ENCODE measurements around the gene TMEM151A. TPM values are rescaled to one million over a fixed set of nuclear protein-coding genes. Genes with fewer than 3 reads are reported as not detected.
A peak's percentile ranks its signal among the peaks of the same experiment; 100 is the strongest.
"Not testable (repeated sequence)": the region's sequence is repeated elsewhere in the genome, so short reads cannot be mapped to it uniquely, and the experiment has no call there.

Gene TMEM151A
- total RNA-seq, 2 donors from 2014 or later, result 0.10 TPM; not detected in 1

- Mint-ChIP-seq H3K27ac (peak overlapping the region; percentile 52), H3K4me3 (peak overlapping the region; percentile 63 to 75), H3K4me1 (ENCODE audit: low read depth) (peaks cover 53% of the 10 kb centered on the region), H3K9me3 (peaks cover 0 to 2% of the 10 kb centered on the region in 2 donors), H3K27me3 (ENCODE audit: low read depth) (no peaks in the 10 kb centered on the region), H3K36me3 (ENCODE audit: insufficient read depth in 2 of 2) (peaks cover 0 to 2% of the 10 kb centered on the region in 2 donors)
- peak; percentile 60 to 66 for DNase-seq
- peak; percentile 75 to 78 for ATAC-seq (replicated peaks in 1 of 2)
These were observed 26.3 kb downstream of the TMEM151A start for GRCh38 chr11:66317723-66318599.

GRCh38 chr11:66318600-66318970 is 26.9 kb downstream of the TMEM151A start:
- no peaks in the 10 kb centered on the region for H3K27me3 Mint-ChIP-seq (ENCODE audit: low read depth)
- H3K9me3 Mint-ChIP-seq, result peaks cover 0 to 2% of the 10 kb centered on the region in 2 donors
- peak overlapping the region; percentile 4 to 75 for H3K4me3 Mint-ChIP-seq
- H3K36me3 Mint-ChIP-seq (ENCODE audit: insufficient read depth in 2 of 2), result peaks cover 0 to 2% of the 10 kb centered on the region in 2 donors
- H3K27ac Mint-ChIP-seq, result peak overlapping the region; percentile 7
- ATAC-seq (replicated peaks in 1 of 2) (no peak), DNase-seq (no peak)
- H3K4me1 Mint-ChIP-seq (ENCODE audit: low read depth), result peaks cover 51% of the 10 kb centered on the region

GRCh38 chr11:66320289-66320688 is 28.6 kb downstream of the TMEM151A start:
- not testable (repeated sequence) for H3K4me3 Mint-ChIP-seq; ATAC-seq (replicated peaks in 1 of 2); H3K27ac Mint-ChIP-seq; H3K9me3 Mint-ChIP-seq; H3K27me3 Mint-ChIP-seq (ENCODE audit: low read depth); H3K36me3 Mint-ChIP-seq (ENCODE audit: insufficient read depth in 2 of 2); DNase-seq
- H3K4me1 Mint-ChIP-seq (ENCODE audit: low read depth), result peaks cover 44% of the 10 kb centered on the region

GRCh38 chr11:66320748-66321147 is 29.1 kb downstream of the TMEM151A start:
- ATAC-seq (replicated peaks in 1 of 2); H3K36me3 Mint-ChIP-seq (ENCODE audit: insufficient read depth in 2 of 2); H3K27me3 Mint-ChIP-seq (ENCODE audit: low read depth); H3K9me3 Mint-ChIP-seq; H3K4me3 Mint-ChIP-seq; H3K27ac Mint-ChIP-seq; DNase-seq: not testable (repeated sequence)
- H3K4me1 Mint-ChIP-seq (ENCODE audit: low read depth), result peaks cover 43% of the 10 kb centered on the region

- H3K27me3 Mint-ChIP-seq (ENCODE audit: low read depth), result no peaks in the 10 kb centered on the region
- H3K36me3 Mint-ChIP-seq (ENCODE audit: insufficient read depth in 2 of 2), result peaks cover 0 to 2% of the 10 kb centered on the region in 2 donors
- ATAC-seq (replicated peaks in 1 of 2), result no peak
- H3K4me3 Mint-ChIP-seq, result no peak overlapping the region
- peaks cover 46% of the 10 kb centered on the region for H3K4me1 Mint-ChIP-seq (ENCODE audit: low read depth)
- no peak overlapping the region for H3K27ac Mint-ChIP-seq
- DNase-seq, result no peak
- H3K9me3 Mint-ChIP-seq, result peaks cover 0 to 2% of the 10 kb centered on the region in 2 donors
These were observed 29.9 kb downstream of the TMEM151A start for GRCh38 chr11:66321606-66322005.

- Mint-ChIP-seq H3K4me1 (ENCODE audit: low read depth) (peaks cover 48% of the 10 kb centered on the region), H3K36me3 (ENCODE audit: insufficient read depth in 2 of 2) (peaks cover 0 to 2% of the 10 kb centered on the region in 2 donors), H3K27me3 (ENCODE audit: low read depth) (no peaks in the 10 kb centered on the region), H3K4me3 (no peak overlapping the region), H3K27ac (no peak overlapping the region), H3K9me3 (peaks cover 0 to 2% of the 10 kb centered on the region in 2 donors)
- no peak for ATAC-seq (replicated peaks in 1 of 2)
- DNase-seq, result no peak
These were observed 31.2 kb downstream of the TMEM151A start for GRCh38 chr11:66322732-66323427.

GRCh38 chr11:66323684-66324083 is 32.0 kb downstream of the TMEM151A start:
- ATAC-seq (replicated peaks in 1 of 2) (no peak), DNase-seq (no peak)
- Mint-ChIP-seq H3K4me3 (no peak overlapping the region), H3K27ac (no peak overlapping the region), H3K4me1 (ENCODE audit: low read depth) (peaks cover 48% of the 10 kb centered on the region), H3K36me3 (ENCODE audit: insufficient read depth in 2 of 2) (peaks cover 0 to 2% of the 10 kb centered on the region in 2 donors), H3K27me3 (ENCODE audit: low read depth) (no peaks in the 10 kb centered on the region), H3K9me3 (peaks cover 0 to 2% of the 10 kb centered on the region in 2 donors)

GRCh38 chr11:66324664-66325063 is 33.0 kb downstream of the TMEM151A start:
- no peaks in the 10 kb centered on the region for H3K27me3 Mint-ChIP-seq (ENCODE audit: low read depth)
- H3K4me1 Mint-ChIP-seq (ENCODE audit: low read depth), result peaks cover 44% of the 10 kb centered on the region
- peaks cover 0 to 2% of the 10 kb centered on the region in 2 donors for H3K36me3 Mint-ChIP-seq (ENCODE audit: insufficient read depth in 2 of 2)
- no peak overlapping the region for H3K27ac Mint-ChIP-seq
- no peak for ATAC-seq (replicated peaks in 1 of 2)
- H3K9me3 Mint-ChIP-seq, result peaks cover 0 to 2% of the 10 kb centered on the region in 2 donors
- no peak for DNase-seq
- H3K4me3 Mint-ChIP-seq, result no peak overlapping the region

- DNase-seq, result no peak
- peaks cover 44% of the 10 kb centered on the region for H3K4me1 Mint-ChIP-seq (ENCODE audit: low read depth)
- H3K4me3 Mint-ChIP-seq, result no peak overlapping the region
- no peak overlapping the region for H3K27ac Mint-ChIP-seq
- no peak for ATAC-seq (replicated peaks in 1 of 2)
- no peaks in the 10 kb centered on the region for H3K27me3 Mint-ChIP-seq (ENCODE audit: low read depth)
- peaks cover 0 to 1% of the 10 kb centered on the region in 2 donors for H3K9me3 Mint-ChIP-seq
- H3K36me3 Mint-ChIP-seq (ENCODE audit: insufficient read depth in 2 of 2), result peaks cover 0 to 1% of the 10 kb centered on the region in 2 donors
These were observed 33.6 kb downstream of the TMEM151A start for GRCh38 chr11:66325263-66325671.

- DNase-seq (peak in 1 of 2 donors; percentile 34), ATAC-seq (replicated peaks in 1 of 2) (peak; percentile 16 to 22)
- H3K4me1 Mint-ChIP-seq (ENCODE audit: low read depth), result peaks cover 44% of the 10 kb centered on the region
These were observed 34.8 kb downstream of the TMEM151A start for GRCh38 chr11:66326261-66327111.

GRCh38 chr11:66327171-66328030 is 35.7 kb downstream of the TMEM151A start:
- Mint-ChIP-seq H3K9me3 (no peaks in the 10 kb centered on the region), H3K4me3 (peak overlapping the region in 1 of 2 donors; percentile 0), H3K27ac (peak overlapping the region; percentile 3), H3K4me1 (ENCODE audit: low read depth) (peaks cover 44% of the 10 kb centered on the region), H3K27me3 (ENCODE audit: low read depth) (no peaks in the 10 kb centered on the region), H3K36me3 (ENCODE audit: insufficient read depth in 2 of 2) (no peaks in the 10 kb centered on the region)
- ATAC-seq (replicated peaks in 1 of 2) (no peak), DNase-seq (no peak)

More at GRCh38 chr11:66326261-66327111, 34.8 kb downstream of the TMEM151A start:
- Mint-ChIP-seq H3K27me3 (ENCODE audit: low read depth) (no peaks in the 10 kb centered on the region), H3K9me3 (no peaks in the 10 kb centered on the region), H3K27ac (no peak overlapping the region), H3K36me3 (ENCODE audit: insufficient read depth in 2 of 2) (no peaks in the 10 kb centered on the region), H3K4me3 (peak overlapping the region in 1 of 2 donors; percentile 50)

GRCh38 chr11:66328031-66328301 is 36.3 kb downstream of the TMEM151A start:
- Mint-ChIP-seq H3K9me3 (no peaks in the 10 kb centered on the region), H3K36me3 (ENCODE audit: insufficient read depth in 2 of 2) (no peaks in the 10 kb centered on the region), H3K4me1 (ENCODE audit: low read depth) (peaks cover 44% of the 10 kb centered on the region), H3K4me3 (no peak overlapping the region), H3K27ac (no peak overlapping the region), H3K27me3 (ENCODE audit: low read depth) (no peaks in the 10 kb centered on the region)
- ATAC-seq (replicated peaks in 1 of 2) (peak; percentile 32 to 47), DNase-seq (no peak)

Data from activated T-cell treated with anti-CD3 and anti-CD28 coated beads, Interleukin-2, amount 50 U/mL, for 72 hours (primary cell).